ACC112 (cell line): Measurements from ENCODE around the gene MAX.

Source experiments
- H2AFZ ChIP-seq: fragments of 200-600 bp; sonication (generic); one replicate; pipeline ENCODE4 v1.6.0; 2017; ENCODE audit warnings: antibody characterized with exemption, low read length; ENCODE audit not compliant: unreplicated experiment
- H3K27ac ChIP-seq: fragments of 200-600 bp; sonication (generic); 2 replicates; pipeline ENCODE4 v1.5.1; 2014; ENCODE audit warnings: low read depth, mild to moderate bottlenecking, antibody characterized with exemption, low read length, moderate library complexity
- H3K27me3 ChIP-seq: fragments of 200-600 bp; sonication (generic); 2 replicates; pipeline ENCODE4 v1.6.1; 2014; ENCODE audit warnings: mild to moderate bottlenecking, antibody characterized with exemption, low read length, moderate library complexity, mixed read lengths; ENCODE audit not compliant: insufficient read depth
- H3K36me3 ChIP-seq: fragments of 200-600 bp; sonication (generic); 2 replicates; pipeline ENCODE4 v1.6.1; 2016; ENCODE audit warnings: mild to moderate bottlenecking, antibody characterized with exemption, low read length, moderate library complexity, mixed read lengths; ENCODE audit not compliant: insufficient read depth
- H3K4me1 ChIP-seq: fragments of 200-600 bp; sonication (generic); one replicate; pipeline ENCODE4 v1.6.1; 2016; ENCODE audit warnings: low read length, mixed read lengths; ENCODE audit not compliant: insufficient read depth, unreplicated experiment, control insufficient read depth
- H3K4me3 ChIP-seq: fragments of 200-600 bp; sonication (generic); 2 replicates; pipeline ENCODE4 v1.5.1; 2014; ENCODE audit warnings: mild to moderate bottlenecking, low read depth, low read length
- H3K79me2 ChIP-seq: fragments of 200-600 bp; sonication (generic); one replicate; pipeline ENCODE4 v1.6.0; 2016; ENCODE audit warnings: low read length; ENCODE audit not compliant: control insufficient read depth, unreplicated experiment, insufficient read depth

The MAX gene

DNA sequence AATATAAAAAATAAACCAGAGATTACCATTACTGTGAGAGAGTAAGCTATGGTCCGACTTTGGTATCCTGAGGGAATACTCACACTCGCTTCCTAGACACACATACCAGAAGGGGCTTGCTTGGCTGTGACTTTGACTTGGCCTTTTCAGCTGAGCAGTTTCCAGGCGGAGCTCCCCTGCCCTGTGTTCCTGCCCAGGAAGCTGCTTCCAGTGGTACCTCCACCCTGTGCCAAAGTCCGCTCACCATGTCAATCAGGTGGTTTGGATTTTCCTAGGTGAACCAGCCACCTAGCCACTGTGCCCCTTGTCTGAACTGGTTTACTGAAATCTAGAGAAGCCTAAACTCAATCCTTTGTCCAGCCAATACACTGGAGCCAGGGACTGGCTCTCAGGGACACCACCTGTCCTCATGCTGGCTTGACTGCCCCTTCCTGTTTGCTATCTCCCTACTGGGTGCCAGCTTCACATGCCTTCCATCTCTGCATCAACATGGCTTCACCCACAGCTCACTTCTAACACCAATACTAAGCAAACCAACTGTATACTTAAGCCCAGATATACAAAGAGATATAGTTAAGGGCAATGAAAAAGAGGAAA, 28.6 kb downstream of the MAX start:
- Histone ChIP-seq H3K79me2 (no peaks in the 10 kb centered on the region), H3K27me3 (no peaks in the 10 kb centered on the region), H3K4me1 (no peaks in the 10 kb centered on the region), H2AFZ (no peak overlapping the region), H3K27ac (no peak overlapping the region), H3K4me3 (no peak overlapping the region), H3K36me3 (peaks cover 19% of the 10 kb centered on the region)

GRCh38 chr14:65072937-65073336, 29.4 kb downstream of the MAX start:
- Histone ChIP-seq H3K36me3 (peaks cover 18% of the 10 kb centered on the region), H2AFZ (no peak overlapping the region), H3K27me3 (no peaks in the 10 kb centered on the region), H3K4me1 (no peaks in the 10 kb centered on the region), H3K79me2 (no peaks in the 10 kb centered on the region), H3K27ac (no peak overlapping the region), H3K4me3 (no peak overlapping the region)

DNA sequence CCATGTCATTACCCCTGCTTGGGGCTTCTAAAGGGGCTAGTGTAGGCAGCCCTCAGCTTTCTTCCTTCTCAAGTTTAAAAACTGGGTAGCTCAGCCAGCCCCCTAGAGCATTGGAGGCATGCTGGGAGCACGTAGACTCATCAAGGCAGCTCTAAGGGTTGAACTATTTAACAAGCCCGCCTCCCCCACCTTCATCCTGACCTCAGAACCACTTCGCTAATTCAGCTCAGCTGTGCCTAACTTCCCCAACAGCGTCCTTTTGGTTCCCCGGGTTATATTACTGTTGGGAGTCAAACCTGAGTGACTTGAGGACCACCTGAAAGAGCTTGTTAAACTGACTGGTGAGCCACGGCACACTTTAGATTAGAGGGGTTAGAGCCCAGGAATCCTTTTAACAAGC, 30.1 kb downstream of the MAX start:
- Histone ChIP-seq H3K4me1 (no peaks in the 10 kb centered on the region), H3K79me2 (no peaks in the 10 kb centered on the region), H3K36me3 (peaks cover 12% of the 10 kb centered on the region), H3K4me3 (no peak overlapping the region), H3K27ac (no peak overlapping the region), H3K27me3 (no peaks in the 10 kb centered on the region), H2AFZ (no peak overlapping the region)

- Histone ChIP-seq H2AFZ (no peak overlapping the region), H3K27me3 (no peaks in the 10 kb centered on the region), H3K4me1 (no peaks in the 10 kb centered on the region), H3K27ac (no peak overlapping the region), H3K79me2 (no peaks in the 10 kb centered on the region), H3K4me3 (no peak overlapping the region), H3K36me3 (peaks cover 11% of the 10 kb centered on the region)
These were observed 30.8 kb downstream of the MAX start for GRCh38 chr14:65071544-65071943.

GRCh38 chr14:65070471-65070976, 31.8 kb downstream of the MAX start:
- Histone ChIP-seq H3K4me1 (no peaks in the 10 kb centered on the region), H3K36me3 (peaks cover 11% of the 10 kb centered on the region), H3K79me2 (no peaks in the 10 kb centered on the region), H3K27me3 (no peaks in the 10 kb centered on the region), H2AFZ (no peak overlapping the region), H3K27ac (no peak overlapping the region), H3K4me3 (no peak overlapping the region)

DNA sequence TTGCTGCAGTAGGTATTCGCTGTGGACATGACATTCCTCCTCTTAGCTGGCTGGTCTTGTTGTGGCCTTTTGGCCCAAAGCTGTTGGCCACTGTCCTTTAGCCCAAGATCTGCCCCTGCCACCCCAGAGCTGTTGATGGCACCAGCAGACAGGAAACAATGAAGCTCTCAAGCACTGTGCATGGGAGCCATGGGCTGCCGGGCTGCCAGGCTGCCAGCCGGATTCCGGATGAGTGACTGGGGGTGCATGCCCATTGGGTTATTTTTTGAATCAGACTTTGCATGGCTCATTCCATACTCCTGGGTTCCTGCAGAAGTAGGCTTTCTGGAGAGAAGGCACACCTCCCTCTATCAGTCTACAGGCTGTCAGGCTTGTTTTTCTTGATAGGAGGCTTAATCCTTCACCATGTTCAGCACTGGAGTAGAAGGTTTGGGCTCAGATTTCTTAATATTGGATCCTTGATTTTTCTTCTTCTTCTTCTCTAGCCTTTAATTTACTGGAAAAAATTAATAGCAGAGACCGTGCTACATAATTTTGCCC, 32.4 kb downstream of the MAX start:
- Histone ChIP-seq H3K27me3 (no peaks in the 10 kb centered on the region), H3K4me1 (no peaks in the 10 kb centered on the region), H3K79me2 (no peaks in the 10 kb centered on the region), H2AFZ (no peak overlapping the region), H3K27ac (no peak overlapping the region), H3K4me3 (no peak overlapping the region), H3K36me3 (peaks cover 11% of the 10 kb centered on the region)

DNA sequence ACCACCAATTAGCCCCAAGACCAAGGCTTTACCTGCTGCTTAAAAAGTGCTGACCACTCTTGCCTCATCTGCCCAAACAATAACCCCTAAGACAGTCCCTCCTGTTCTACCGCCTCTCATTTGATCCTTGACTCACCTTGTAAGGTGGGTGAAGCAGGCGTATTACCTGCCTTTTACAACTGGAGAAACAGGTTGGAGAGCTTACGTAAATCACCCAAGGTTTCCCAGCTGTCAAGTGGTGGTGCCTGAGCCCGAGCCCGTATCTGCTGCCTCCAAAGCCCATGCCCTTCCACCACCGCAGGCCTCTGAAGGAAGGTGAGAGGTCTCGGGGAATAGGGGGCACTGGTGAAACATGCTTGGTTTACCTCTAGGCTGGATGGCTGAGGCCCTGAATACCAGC, 36.6 kb downstream of the MAX start:
- no peak overlapping the region for H2AFZ ChIP-seq
- no peak overlapping the region for H3K27ac ChIP-seq
- peaks cover 10% of the 10 kb centered on the region for H3K4me1 ChIP-seq
- H3K36me3 ChIP-seq = peaks cover 7% of the 10 kb centered on the region; the same call in 1 of the 2 replicates
- no peak overlapping the region for H3K4me3 ChIP-seq
- no peaks in the 10 kb centered on the region for H3K79me2 ChIP-seq
- no peaks in the 10 kb centered on the region for H3K27me3 ChIP-seq

DNA sequence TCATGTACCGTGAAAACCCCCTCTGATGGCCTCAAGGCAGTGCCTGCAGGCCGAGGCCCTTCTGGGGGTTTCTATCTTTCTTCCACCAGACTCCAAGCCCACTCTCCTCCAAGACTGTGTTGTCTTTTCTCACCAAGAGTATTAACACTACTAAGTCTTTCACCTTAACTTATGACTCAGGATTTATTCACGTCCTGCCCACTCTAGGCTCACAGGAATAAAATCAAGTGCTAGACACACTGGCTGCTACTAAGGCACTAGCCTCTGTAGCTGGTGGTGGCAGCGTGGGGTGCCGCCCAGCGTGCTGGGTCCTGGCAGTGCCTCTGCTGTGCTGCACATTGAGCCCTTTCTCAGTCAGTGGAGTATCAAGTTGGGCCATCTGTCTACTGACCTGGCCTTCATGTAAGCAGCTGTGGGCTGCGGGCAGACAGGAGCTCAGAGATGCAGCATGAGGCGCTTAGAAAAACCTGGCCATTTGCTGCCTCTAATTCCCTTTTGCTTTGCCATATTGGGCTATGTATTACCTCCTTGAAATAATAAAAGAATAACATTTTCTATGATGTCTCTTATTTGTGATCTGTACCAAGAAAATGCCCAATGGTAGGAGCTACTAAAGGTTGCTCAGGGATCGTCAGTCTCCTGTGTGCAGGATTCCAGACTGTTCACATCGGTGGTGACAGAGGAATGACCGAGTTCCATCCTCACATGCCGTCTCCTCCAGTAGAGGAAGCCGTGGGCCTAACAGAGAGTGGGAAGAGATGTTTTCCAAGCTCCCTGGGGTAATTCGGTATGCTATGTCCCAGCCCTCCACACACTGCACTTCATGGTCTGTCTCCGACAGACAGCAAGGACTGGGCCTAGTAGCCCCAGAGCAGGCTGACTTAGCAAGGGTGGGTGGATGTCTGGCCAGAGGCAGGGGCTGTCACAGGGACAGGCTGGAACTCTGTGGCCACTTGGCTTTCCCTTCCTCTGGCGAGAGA, 39.9 kb downstream of the MAX start:
- Histone ChIP-seq H2AFZ (no peak overlapping the region), H3K4me3 (no peak overlapping the region), H3K79me2 (no peaks in the 10 kb centered on the region), H3K27me3 (no peaks in the 10 kb centered on the region), H3K27ac (no peak overlapping the region), H3K4me1 (peaks cover 10% of the 10 kb centered on the region), H3K36me3 (peaks cover 7% of the 10 kb centered on the region; the same call in 1 of the 2 replicates)

- Histone ChIP-seq H3K27ac (no peak overlapping the region), H2AFZ (no peak overlapping the region), H3K4me3 (no peak overlapping the region), H3K4me1 (peaks cover 9% of the 10 kb centered on the region), H3K27me3 (no peaks in the 10 kb centered on the region), H3K79me2 (no peaks in the 10 kb centered on the region), H3K36me3 (peaks cover 4% of the 10 kb centered on the region)
These were observed 44.6 kb downstream of the MAX start for GRCh38 chr14:65057695-65058094.

- H3K4me3 ChIP-seq = no peak overlapping the region
- no peak overlapping the region for H2AFZ ChIP-seq
- H3K36me3 ChIP-seq = peaks cover 4% of the 10 kb centered on the region
- no peaks in the 10 kb centered on the region for H3K27me3 ChIP-seq
- H3K27ac ChIP-seq = no peak overlapping the region
- H3K79me2 ChIP-seq = no peaks in the 10 kb centered on the region
- no peaks in the 10 kb centered on the region for H3K4me1 ChIP-seq
These were observed 47.7 kb downstream of the MAX start for GRCh38 chr14:65054471-65055085.
